Naive thymus-derived CD4-positive, alpha-beta T cell (primary cell): ENCODE measurements around the gene MICA. TPM values are rescaled to one million over a fixed set of nuclear protein-coding genes. Genes with fewer than 3 reads are reported as not detected.
"Not testable (repeated sequence)": the region's sequence is repeated elsewhere in the genome, so short reads cannot be mapped to it uniquely, and the experiment has no call there.

Experiments
- ATAC-seq: fragments of 150-1000 bp; cut with Tn5 transposase; 2 replicates; pipeline ENCODE4 v1.10.0; 2021; ENCODE audit warnings: mild to moderate bottlenecking, moderate library complexity
- CTCF ChIA-PET: fragments of 350-600 bp; sonication (Branson Sonifier 250); formaldehyde crosslinking; loops from one replicate; lab custom pipeline; 2021; ENCODE audit warnings: antibody characterized with exemption; lab: Charles Lee
- POLR2A ChIA-PET: fragments of 350-600 bp; sonication (Branson Sonifier 250); formaldehyde crosslinking; loops from one replicate; lab custom pipeline; 2021; ENCODE audit warnings: antibody characterized with exemption, inconsistent platforms; lab: Charles Lee
- DNase-seq, 9 donors: peaks; one replicate each; pipeline versions ENCODE4 v3.0.0 to v3.0.0-alpha.2; 2020 to 2022; ENCODE audit warnings: mixed read lengths in 1 of 9
- H3K27ac ChIP-seq: one replicate; pipeline ENCODE4 v1.7.0; 2013; ENCODE audit warnings: mild to moderate bottlenecking, low read depth, low read length, moderate library complexity
- H3K27me3 ChIP-seq, 2 donors: one replicate each; pipeline ENCODE4 v1.7.0; 2013; ENCODE audit warnings: low read length in 2 of 2, mild to moderate bottlenecking in 2 of 2, moderate library complexity in 2 of 2; ENCODE audit not compliant: control insufficient read depth in 2 of 2, insufficient read depth in 2 of 2
- H3K36me3 ChIP-seq, 3 experiments: 1 replicate in 2 of 3; 2 replicates in 1 of 3; pipeline ENCODE4 v1.7.0; 2013; ENCODE audit warnings: low read length in 3 of 3, mild to moderate bottlenecking in 3 of 3, moderate library complexity in 1 of 3; ENCODE audit not compliant: insufficient read depth in 3 of 3, control insufficient read depth in 2 of 3
- H3K4me1 ChIP-seq, 2 donors: one replicate each; pipeline ENCODE4 v1.7.0; 2013; ENCODE audit warnings: low read length in 2 of 2, mild to moderate bottlenecking in 2 of 2, moderate library complexity in 1 of 2; ENCODE audit not compliant: control insufficient read depth in 2 of 2, insufficient read depth in 2 of 2
- H3K4me3 ChIP-seq: 2 replicates; pipeline ENCODE4 v1.7.0; 2013; ENCODE audit warnings: mild to moderate bottlenecking, low read length
- H3K9me3 ChIP-seq, 3 experiments: 1 replicate in 2 of 3; 2 replicates in 1 of 3; pipeline ENCODE4 v1.7.0; 2013; ENCODE audit warnings: low read length in 3 of 3; ENCODE audit not compliant: control insufficient read depth in 2 of 3
- H3K27ac Mint-ChIP-seq, 9 donors: one replicate each; pipeline ENCODE4 v1.8.0; 2020 to 2022; ENCODE audit warnings: mixed read lengths in 9 of 9, mild to moderate bottlenecking in 8 of 9, moderate library complexity in 5 of 9, inconsistent platforms in 2 of 9
- H3K27me3 Mint-ChIP-seq, 5 donors: one replicate each; pipeline ENCODE4 v1.8.0; 2021 to 2022; ENCODE audit warnings: mixed read lengths in 5 of 5, mild to moderate bottlenecking in 1 of 5
- H3K36me3 Mint-ChIP-seq, 5 donors: one replicate each; pipeline ENCODE4 v1.8.0; 2020 to 2022; ENCODE audit warnings: mixed read lengths in 5 of 5, mild to moderate bottlenecking in 3 of 5, inconsistent platforms in 1 of 5
- H3K4me1 Mint-ChIP-seq, 7 donors: one replicate each; pipeline ENCODE4 v1.8.0; 2020 to 2022; ENCODE audit warnings: mixed read lengths in 7 of 7, mild to moderate bottlenecking in 3 of 7, inconsistent platforms in 1 of 7
- H3K4me3 Mint-ChIP-seq, 10 donors: one replicate each; pipeline ENCODE4 v1.8.0; 2020 to 2022; ENCODE audit warnings: mild to moderate bottlenecking in 10 of 10, mixed read lengths in 10 of 10, moderate library complexity in 6 of 10, inconsistent platforms in 2 of 10
- H3K9me3 Mint-ChIP-seq, 11 donors: one replicate each; pipeline ENCODE4 v1.8.0; 2020 to 2022; ENCODE audit warnings: mixed read lengths in 11 of 11, mild to moderate bottlenecking in 4 of 11, inconsistent platforms in 1 of 11, moderate library complexity in 1 of 11
- intact Hi-C, 2 donors: fragments of 100-400 bp; cut with micrococcal nuclease; formaldehyde crosslinking; loops; one replicate each; pipeline ENCODE4 v1.15.1; 2023
- polyA plus RNA-seq, 2 donors: library from polyadenylated mRNA; unstranded; fragments of 300-500 nt; fragmentation: Illumina TruSeq; gene quantifications; one replicate each; pipeline ENCODE4 v1.2.3, GENCODE V29; 2021
- total RNA-seq, 6 experiments: library from RNA in 5 of 6; stranded (reverse) in 5 of 6; gene quantifications; 1 replicate in 5 of 6; 2 replicates in 1 of 6; pipeline ENCODE4 v1.2.3 and lab custom pipeline; 2021 to 2026

The MICA gene
- total and polyA plus RNA-seq, 7 experiments from 2014 or later: 4.3 to 17.4 (median 13.8) TPM

GRCh38 chr6:31430449-31430848 lies 27.1 kb downstream of the MICA start:
- Histone ChIP-seq H3K27ac (no peak overlapping the region), H3K36me3 (no peaks in the 10 kb centered on the region), H3K4me3 (no peak overlapping the region), H3K27me3 (no peaks in the 10 kb centered on the region), H3K9me3 (no peaks in the 10 kb centered on the region), H3K4me1 (no peaks in the 10 kb centered on the region)
- H3K27me3 Mint-ChIP-seq: peaks cover 0 to 30% (median 0%) of the 10 kb centered on the region in 5 donors
- no peak overlapping the region for H3K27ac Mint-ChIP-seq
- peaks cover 0 to 12% (median 0%) of the 10 kb centered on the region in 11 donors for H3K9me3 Mint-ChIP-seq
- DNase-seq: peak in 1 of 9 donors; percentile 12
- CTCF ChIA-PET: interaction anchor here (1.0 to 2.0 kb wide), 2 partner anchors 12 to 64 kb away, joined by 3 to 9 read pairs; no protein-coding TSS in a partner anchor
- no peak overlapping the region for H3K4me3 Mint-ChIP-seq
- POLR2A ChIA-PET: interaction anchor here (0.6 to 1.2 kb wide), 4 partner anchors 28 to 766 kb away, joined by 3 to 8 read pairs (median 4); partner anchors contain the start of gene MICA
- intact Hi-C loops: no loop called here
- H3K4me1 Mint-ChIP-seq: no peaks in the 10 kb centered on the region
- ATAC-seq: no peak
- peaks cover 0 to 4% (median 0%) of the 10 kb centered on the region in 5 donors for H3K36me3 Mint-ChIP-seq

- H3K4me1 ChIP-seq, H3K4me1 Mint-ChIP-seq, H3K36me3 Mint-ChIP-seq, ATAC-seq, POLR2A ChIA-PET, H3K27me3 ChIP-seq, H3K4me3 Mint-ChIP-seq, intact Hi-C loops, H3K27ac Mint-ChIP-seq, CTCF ChIA-PET, H3K27ac ChIP-seq, H3K36me3 ChIP-seq, H3K4me3 ChIP-seq, DNase-seq: not testable (repeated sequence)
- peaks cover 0 to 31% (median 7%) of the 10 kb centered on the region in 11 donors for H3K9me3 Mint-ChIP-seq
- peaks cover 0 to 12% (median 0%) of the 10 kb centered on the region in 3 experiments for H3K9me3 ChIP-seq
- H3K27me3 Mint-ChIP-seq: peaks cover 9 to 52% (median 17%) of the 10 kb centered on the region in 5 donors
Measured at GRCh38 chr6:31435051-31435450, 31.7 kb downstream of the MICA start.

- no peak for ATAC-seq
Measured at GRCh38 chr6:31438222-31438621, 34.8 kb downstream of the MICA start.

GRCh38 chr6:31438677-31439076 lies 35.3 kb downstream of the MICA start:
- Histone ChIP-seq H3K4me3 (no peak overlapping the region), H3K27me3 (no peaks in the 10 kb centered on the region), H3K4me1 (no peaks in the 10 kb centered on the region), H3K36me3 (no peaks in the 10 kb centered on the region), H3K27ac (no peak overlapping the region), H3K9me3 (peaks cover 0 to 12% (median 0%) of the 10 kb centered on the region in 3 experiments)
- no peak for DNase-seq
- Mint-ChIP-seq H3K4me3 (no peak overlapping the region), H3K36me3 (peaks cover 0 to 7% (median 6%) of the 10 kb centered on the region in 5 donors), H3K27ac (no peak overlapping the region), H3K4me1 (peaks cover 0 to 6% (median 4%) of the 10 kb centered on the region in 7 donors), H3K27me3 (peaks cover 19 to 66% (median 37%) of the 10 kb centered on the region in 5 donors), H3K9me3 (peaks cover 0 to 22% (median 6%) of the 10 kb centered on the region in 11 donors)
- ATAC-seq: no peak
- intact Hi-C loops: no loop called here
- POLR2A ChIA-PET: no interaction called here
- CTCF ChIA-PET: interaction anchor here (1.5 to 2.8 kb wide), 3 partner anchors 10 to 41 kb away, joined by 4 to 17 read pairs (median 11); no protein-coding TSS in a partner anchor

More at GRCh38 chr6:31438222-31438621, 34.8 kb downstream of the MICA start:
- Histone ChIP-seq H3K4me3 (no peak overlapping the region), H3K9me3 (peaks cover 0 to 12% (median 0%) of the 10 kb centered on the region in 3 experiments), H3K36me3 (no peaks in the 10 kb centered on the region), H3K27ac (no peak overlapping the region), H3K27me3 (no peaks in the 10 kb centered on the region), H3K4me1 (no peaks in the 10 kb centered on the region)
- no peak for DNase-seq
- POLR2A ChIA-PET: no interaction called here
- peaks cover 0 to 7% (median 6%) of the 10 kb centered on the region in 5 donors for H3K36me3 Mint-ChIP-seq
- H3K27ac Mint-ChIP-seq: no peak overlapping the region
- CTCF ChIA-PET: interaction anchor here (2.8 kb wide), 1 partner anchor 40 kb away, joined by 11 read pairs; no protein-coding TSS in a partner anchor
- intact Hi-C loops: no loop called here
- H3K9me3 Mint-ChIP-seq: peaks cover 0 to 22% (median 6%) of the 10 kb centered on the region in 11 donors
- no peak overlapping the region for H3K4me3 Mint-ChIP-seq
- peaks cover 0 to 6% (median 4%) of the 10 kb centered on the region in 7 donors for H3K4me1 Mint-ChIP-seq
- H3K27me3 Mint-ChIP-seq: peaks cover 21 to 64% (median 34%) of the 10 kb centered on the region in 5 donors

- DNase-seq (peak; percentile 69 to 85 (median 75)), ATAC-seq (peak; percentile 98)
- intact Hi-C loops: loop anchor here (1.0 to 5.0 kb wide), 3 partner anchors 44 to 305 kb away; no protein-coding TSS in a partner anchor
- peak overlapping the region in 2 of 10 donors; percentile 13 to 32 for H3K4me3 Mint-ChIP-seq
- H3K36me3 Mint-ChIP-seq: peaks cover 0 to 7% (median 6%) of the 10 kb centered on the region in 5 donors
- Histone ChIP-seq H3K9me3 (peaks cover 0 to 12% (median 0%) of the 10 kb centered on the region in 3 experiments), H3K27ac (no peak overlapping the region), H3K4me1 (no peaks in the 10 kb centered on the region), H3K27me3 (no peaks in the 10 kb centered on the region), H3K36me3 (no peaks in the 10 kb centered on the region), H3K4me3 (no peak overlapping the region)
- peaks cover 28 to 74% (median 49%) of the 10 kb centered on the region in 5 donors for H3K27me3 Mint-ChIP-seq
- H3K9me3 Mint-ChIP-seq: peaks cover 0 to 22% (median 6%) of the 10 kb centered on the region in 11 donors
- peaks cover 0 to 6% (median 4%) of the 10 kb centered on the region in 7 donors for H3K4me1 Mint-ChIP-seq
- no peak overlapping the region for H3K27ac Mint-ChIP-seq
- ChIA-PET CTCF (interaction anchor here (0.6 to 2.1 kb wide), 15 partner anchors 10 to 1184 kb away, joined by 3 to 31 read pairs (median 6); no protein-coding TSS in a partner anchor), POLR2A (interaction anchor here (1.0 to 1.7 kb wide), 2 partner anchors 40 to 42 kb away, joined by 3 to 16 read pairs; no protein-coding TSS in a partner anchor)
Measured at GRCh38 chr6:31441365-31442267, 38.2 kb downstream of the MICA start.

- Mint-ChIP-seq H3K27ac (no peak overlapping the region), H3K4me3 (no peak overlapping the region), H3K27me3 (peaks cover 13 to 68% (median 24%) of the 10 kb centered on the region in 5 donors), H3K9me3 (peaks cover 0 to 6% (median 3%) of the 10 kb centered on the region in 11 donors), H3K36me3 (no peaks in the 10 kb centered on the region), H3K4me1 (peaks cover 0 to 5% (median 3%) of the 10 kb centered on the region in 7 donors)
- H3K36me3 ChIP-seq: no peaks in the 10 kb centered on the region
- no peak overlapping the region for H3K4me3 ChIP-seq
- H3K9me3 ChIP-seq: no peaks in the 10 kb centered on the region
- ChIA-PET POLR2A (no interaction called here), CTCF (interaction anchor here (0.6 kb wide), 1 partner anchor 46 kb away, joined by 4 read pairs; no protein-coding TSS in a partner anchor)
- H3K27ac ChIP-seq: no peak overlapping the region
- no peaks in the 10 kb centered on the region for H3K27me3 ChIP-seq
- H3K4me1 ChIP-seq: no peaks in the 10 kb centered on the region
- intact Hi-C loops: no loop called here
- ATAC-seq (no peak), DNase-seq (no peak)
Measured at GRCh38 chr6:31446481-31446880, 43.1 kb downstream of the MICA start.
